IPS DF 4.7 (cell line): ENCODE results near the gene RPL37A.
"Not testable (repeated sequence)": the region's sequence is repeated elsewhere in the genome, so short reads cannot be mapped to it uniquely, and the experiment has no call there.

Source experiments
- DNase-seq: peaks from one replicate; pipeline ENCODE4 v3.0.0-alpha.2; 2013; ENCODE audit warnings: low spot score; ENCODE audit errors: extremely low read depth

Gene RPL37A

DNA sequence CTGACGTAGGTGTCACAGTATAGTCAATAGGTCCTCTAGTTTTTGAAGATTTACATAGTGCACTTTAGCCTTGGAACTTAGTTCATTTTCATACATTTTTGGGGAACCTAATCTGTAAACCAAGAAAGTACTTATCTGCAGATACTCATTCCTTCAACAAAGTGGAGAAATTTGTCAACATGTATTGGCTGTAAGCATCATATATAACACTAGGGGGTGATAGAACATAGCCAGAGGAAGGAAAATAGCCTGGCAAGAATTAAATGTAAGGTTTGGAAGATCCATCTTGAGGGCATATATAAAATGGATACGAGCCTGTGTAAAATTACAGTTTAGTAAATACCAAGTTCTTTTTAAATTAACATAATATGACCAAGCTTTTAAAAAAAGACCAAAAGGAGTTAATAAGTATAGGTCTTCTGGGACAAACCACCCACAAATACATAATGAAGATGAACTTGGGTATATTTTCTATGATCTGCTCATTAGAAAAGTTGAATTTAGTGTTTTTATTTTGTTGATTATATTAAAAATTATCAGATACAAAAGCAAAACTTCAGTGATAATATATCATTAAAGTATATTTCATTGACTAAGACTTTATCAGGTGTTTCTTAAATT is 18.2 kb downstream of the RPL37A start:
- no peak for DNase-seq

- DNase-seq: no peak
Measured at GRCh38 chr2:216517447-216518225, 19.0 kb downstream of the RPL37A start.

GRCh38 chr2:216518566-216519119 is 20.0 kb downstream of the RPL37A start:
- not testable (repeated sequence) for DNase-seq

DNA sequence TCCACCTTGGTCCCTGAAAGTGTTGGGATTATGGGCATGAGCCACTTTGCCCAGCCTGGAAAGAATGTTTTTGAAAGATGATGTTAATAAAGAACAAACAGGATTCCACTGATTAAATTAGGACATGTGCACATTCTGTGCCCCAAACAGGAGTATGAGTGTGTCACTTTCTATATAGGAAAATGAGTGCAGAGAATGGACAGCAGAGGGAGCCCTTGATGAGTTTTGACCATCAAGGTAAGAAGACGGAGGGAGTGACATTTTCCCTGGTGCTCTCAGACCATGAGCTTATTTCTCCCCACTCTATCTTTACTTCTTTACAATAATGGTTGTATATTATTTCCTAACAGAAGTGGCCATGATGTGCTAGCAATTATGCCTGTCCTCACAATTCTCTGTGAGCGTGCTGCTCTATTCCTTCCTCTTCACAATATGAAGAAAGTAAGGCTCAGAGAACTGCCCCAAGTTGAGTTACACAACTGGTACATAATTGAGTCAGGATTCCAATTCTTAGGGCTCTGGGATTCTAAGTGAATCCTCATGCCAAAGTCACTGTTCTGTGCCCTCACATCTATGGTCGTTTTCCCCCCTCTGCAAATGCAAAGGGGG is 20.6 kb downstream of the RPL37A start:
- no peak for DNase-seq

DNA sequence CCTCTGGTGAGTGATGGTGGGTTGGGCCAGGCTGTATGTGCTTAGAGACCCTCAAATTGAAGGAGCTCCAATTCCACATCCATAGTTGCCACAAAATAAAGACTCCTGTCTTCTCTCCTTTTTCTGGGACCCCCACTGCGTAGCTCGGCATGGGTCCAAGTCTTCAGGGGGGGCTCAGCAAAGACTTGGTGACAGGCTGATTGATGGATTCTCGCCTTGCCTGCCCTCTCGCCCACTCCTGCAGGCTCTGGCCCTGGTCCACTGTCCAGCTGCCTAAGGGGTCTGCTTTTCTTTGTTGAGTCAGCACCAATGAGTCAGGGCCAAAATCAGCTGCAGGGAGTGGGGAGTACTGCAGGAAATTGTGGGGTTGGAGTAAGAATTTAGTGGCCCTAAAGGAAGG is 21.5 kb downstream of the RPL37A start:
- no peak for DNase-seq

DNA sequence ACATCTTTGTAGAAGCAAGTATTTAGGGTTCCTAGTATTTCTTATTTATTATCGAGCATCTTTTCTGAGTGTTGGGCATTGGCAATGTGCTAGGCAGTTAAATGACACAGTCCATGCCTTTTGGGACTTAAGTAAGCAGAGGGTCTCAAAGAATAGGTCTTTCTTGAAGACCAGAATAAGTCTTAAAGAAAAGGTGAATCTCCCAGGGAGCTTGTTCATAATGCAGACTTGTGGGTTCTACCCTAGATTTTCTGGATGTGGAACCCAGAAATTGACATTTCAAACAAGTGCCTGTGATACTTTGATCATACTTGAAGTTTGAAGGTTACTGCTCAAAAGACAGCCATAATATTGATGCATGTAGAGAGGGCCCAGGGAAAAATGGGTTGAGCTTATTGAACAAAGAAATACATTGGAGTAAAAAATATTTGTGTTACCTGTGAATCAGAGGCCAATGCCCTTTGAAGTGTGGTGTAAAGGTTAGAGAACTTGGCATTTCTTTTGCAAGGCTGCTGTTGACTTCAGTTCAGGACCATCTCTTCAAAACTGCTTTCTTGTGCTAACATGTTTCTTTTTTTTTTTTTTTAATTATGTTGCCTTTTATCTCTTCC is 24.4 kb downstream of the RPL37A start:
- DNase-seq: no peak

GRCh38 chr2:216525972-216526371 is 27.3 kb downstream of the RPL37A start:
- DNase-seq: no peak

- no peak for DNase-seq
Measured at GRCh38 chr2:216526939-216527338, 28.3 kb downstream of the RPL37A start.

- no peak for DNase-seq
Measured at GRCh38 chr2:216527600-216527999, 29.0 kb downstream of the RPL37A start.

DNA sequence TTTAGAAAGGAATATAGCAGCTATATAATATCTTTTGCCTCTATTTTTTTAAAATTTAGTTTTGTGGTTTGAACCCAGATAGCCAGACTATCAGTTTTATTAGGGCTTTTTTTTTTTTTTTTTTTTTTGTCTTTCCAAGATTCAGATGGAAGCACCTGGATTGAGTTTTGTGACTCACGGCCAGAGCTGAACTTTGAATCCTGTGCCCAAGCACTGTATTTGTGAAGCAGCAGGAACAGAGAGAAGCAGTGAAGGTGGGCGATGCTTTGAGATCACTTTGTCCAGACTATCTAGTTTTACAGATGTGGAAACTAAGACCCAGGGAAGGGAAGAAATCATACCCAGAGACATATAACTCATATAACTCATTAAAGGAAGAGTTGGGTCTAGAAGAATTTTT is 33.9 kb downstream of the RPL37A start:
- DNase-seq: no peak

- DNase-seq: no peak
Measured at GRCh38 chr2:216533609-216534008, 35.0 kb downstream of the RPL37A start.

GRCh38 chr2:216534809-216535208 is 36.2 kb downstream of the RPL37A start:
- DNase-seq: no peak

- DNase-seq: no peak
Measured at GRCh38 chr2:216535454-216535995, 36.9 kb downstream of the RPL37A start.

DNA sequence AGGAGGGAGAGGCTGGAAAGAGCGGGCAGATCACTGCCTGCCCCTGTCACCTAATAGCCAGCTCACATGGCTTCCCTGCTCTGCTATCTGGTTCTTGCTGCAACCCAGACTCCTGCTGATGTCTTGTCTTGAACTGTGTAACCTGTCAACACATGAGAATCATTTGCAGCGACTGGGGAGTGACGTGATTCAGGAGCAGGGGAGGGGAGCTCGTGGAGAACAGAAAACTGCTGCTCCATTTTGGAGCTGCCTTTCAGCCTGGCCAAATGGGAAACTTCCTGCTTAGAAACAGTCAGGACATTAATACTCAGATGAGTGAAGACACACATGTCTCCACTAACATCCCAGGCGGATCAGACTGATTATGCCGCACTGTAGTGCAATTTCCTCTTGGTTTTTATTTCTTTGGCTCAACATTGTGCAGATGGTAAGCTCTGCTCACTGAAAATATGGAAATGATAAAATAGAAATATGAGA is 38.1 kb downstream of the RPL37A start:
- no peak for DNase-seq

- no peak for DNase-seq
Measured at GRCh38 chr2:216537366-216537765, 38.7 kb downstream of the RPL37A start.

GRCh38 chr2:216538538-216538937 is 39.9 kb downstream of the RPL37A start:
- DNase-seq: no peak

DNA sequence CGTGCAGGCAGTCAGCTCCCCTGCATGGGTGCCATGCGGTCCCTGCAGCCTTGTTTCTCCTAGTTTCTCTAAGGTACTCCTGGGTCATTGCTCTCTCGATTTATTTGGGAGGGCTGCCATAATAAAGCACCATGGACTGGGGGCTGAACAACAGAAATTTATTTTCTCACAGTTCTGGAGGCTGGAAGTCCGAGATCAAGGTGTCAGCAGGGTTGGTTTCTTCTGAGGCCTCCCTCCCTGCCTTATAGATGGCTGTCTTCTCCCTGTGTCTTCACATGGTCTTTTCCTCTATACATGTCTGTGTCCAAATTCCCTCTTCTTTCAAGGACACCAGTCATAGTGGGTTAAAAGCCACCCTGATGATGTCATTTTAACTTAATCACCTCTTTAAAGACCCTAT is 40.5 kb downstream of the RPL37A start:
- DNase-seq: no peak

GRCh38 chr2:216539791-216540241 is 41.2 kb downstream of the RPL37A start:
- no peak for DNase-seq

DNA sequence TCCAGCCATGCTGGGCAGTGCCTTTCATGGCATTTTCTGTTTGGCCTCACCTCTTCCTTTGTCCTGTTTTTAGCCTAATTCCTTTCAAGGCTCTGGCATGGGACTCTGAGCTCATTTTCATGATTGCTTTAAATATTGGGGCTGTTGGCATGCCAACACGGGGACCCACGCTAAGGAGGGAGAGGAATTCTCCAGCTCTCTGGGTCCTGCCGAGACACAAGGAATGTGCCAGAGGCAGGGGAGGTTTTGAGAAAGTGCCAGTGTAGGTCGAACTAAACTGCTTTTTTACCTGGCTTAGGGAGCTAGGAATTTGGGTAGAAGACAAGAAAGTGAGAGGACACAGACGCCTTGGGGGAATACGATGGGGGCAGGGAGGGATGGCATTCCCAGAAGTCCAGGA is 42.3 kb downstream of the RPL37A start:
- no peak for DNase-seq

- no peak for DNase-seq
Measured at GRCh38 chr2:216541505-216541904, 42.9 kb downstream of the RPL37A start.

- DNase-seq: no peak
Measured at GRCh38 chr2:216545359-216545758, 46.7 kb downstream of the RPL37A start.
